ENCODE results near the gene PLIN5. TPM values are rescaled to one million over a fixed set of nuclear protein-coding genes. Genes with fewer than 3 reads are reported as not detected.
A peak's percentile ranks its signal among the peaks of the same experiment; 100 is the strongest.

The PLIN5 gene
- total RNA-seq, 1 experiment from 2014 or later, result not detected

DNA sequence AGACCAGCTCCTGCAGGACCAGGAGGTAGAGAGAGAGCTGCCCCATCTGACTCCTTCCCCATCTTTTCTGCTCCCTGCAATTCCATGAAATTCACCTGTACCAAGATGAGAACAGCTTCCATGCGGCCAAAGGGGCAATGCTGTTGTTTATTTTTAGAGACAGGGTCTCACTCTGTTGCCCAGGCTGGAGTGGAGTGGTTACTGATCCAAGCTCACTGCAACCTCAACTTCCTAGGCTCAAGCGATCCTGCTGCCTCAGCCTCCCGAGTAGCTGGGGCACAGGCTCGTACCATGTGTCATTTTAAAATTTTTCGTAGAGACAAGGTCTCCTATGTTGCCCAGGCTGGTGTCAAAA, 13.2 kb downstream of the PLIN5 start:
- DNase-seq (ENCODE audit: low read depth), result no peak

DNA sequence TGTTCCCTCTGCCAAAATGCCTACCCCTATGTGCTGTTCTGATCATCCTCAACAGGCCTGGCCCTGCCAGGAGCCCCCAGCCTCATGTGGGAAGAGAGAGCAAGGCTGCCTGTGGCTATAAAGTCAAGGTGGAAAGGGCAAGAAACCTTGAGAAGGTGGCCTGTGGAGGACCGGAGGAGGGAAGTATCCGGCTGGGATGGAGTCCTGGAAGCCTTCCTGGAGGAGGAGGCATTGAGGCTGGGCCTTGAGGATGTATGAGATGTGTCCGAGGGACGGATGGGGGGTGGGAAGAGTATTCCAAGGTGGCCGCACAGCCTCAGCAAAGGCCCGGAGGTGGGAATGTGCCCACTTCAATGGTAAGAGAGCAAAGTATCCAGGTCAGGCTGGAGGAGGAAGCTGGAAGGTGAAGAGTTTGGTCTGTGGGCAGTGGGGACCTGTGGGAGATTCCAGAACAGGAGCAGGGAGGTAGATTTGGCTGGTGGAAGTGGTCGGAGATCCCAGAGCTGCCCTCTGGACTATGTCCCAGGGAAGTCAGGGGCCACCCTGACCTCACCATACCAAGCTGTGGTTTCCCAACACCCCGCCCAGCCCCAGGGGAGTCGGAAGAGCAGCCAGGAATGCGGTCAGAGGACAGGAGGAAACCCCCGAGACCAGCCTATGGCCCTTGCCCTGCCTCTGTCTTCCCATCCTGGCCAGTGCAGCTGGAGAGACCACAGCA, 13.7 kb downstream of the PLIN5 start:
- peak; percentile 78 for DNase-seq (ENCODE audit: low read depth)

DNA sequence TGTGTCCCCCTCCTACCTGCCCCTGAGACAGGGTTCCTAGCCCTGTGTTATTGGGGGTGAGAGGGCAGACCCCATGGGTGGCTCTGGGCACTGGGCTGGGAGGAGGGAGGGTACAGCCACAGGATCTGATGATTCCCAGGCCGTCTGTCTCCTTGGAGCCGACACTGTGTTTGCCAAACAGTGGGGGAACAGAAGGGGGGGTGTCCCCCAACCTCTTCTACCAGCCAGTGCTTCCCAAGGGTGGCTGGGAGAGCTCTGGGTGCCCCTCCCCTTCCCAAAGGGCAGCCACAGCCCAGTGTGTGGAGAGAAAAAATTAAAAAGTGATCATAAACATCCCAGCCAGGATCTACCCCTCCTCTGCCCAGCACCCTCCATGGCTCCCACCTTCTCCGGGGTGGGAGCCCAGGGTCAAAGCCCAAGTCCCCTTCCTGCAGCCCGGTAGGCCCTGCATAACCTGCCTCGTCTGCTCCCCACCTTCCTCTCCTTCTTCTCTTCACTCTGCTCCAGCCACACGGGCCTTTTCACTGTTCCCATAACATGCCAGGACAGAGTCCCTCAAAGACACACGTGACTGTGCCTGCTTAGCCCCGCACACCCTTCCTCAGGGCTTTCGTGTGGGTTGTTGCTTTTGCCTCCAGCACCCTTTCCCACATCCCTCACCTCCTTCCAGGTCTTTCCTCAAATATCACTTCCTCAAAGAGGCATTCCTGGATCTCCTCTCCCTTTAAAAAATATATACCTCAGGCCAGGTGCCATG, 15.3 kb downstream of the PLIN5 start:
- DNase-seq (ENCODE audit: low read depth), result peak; percentile 29

DNA sequence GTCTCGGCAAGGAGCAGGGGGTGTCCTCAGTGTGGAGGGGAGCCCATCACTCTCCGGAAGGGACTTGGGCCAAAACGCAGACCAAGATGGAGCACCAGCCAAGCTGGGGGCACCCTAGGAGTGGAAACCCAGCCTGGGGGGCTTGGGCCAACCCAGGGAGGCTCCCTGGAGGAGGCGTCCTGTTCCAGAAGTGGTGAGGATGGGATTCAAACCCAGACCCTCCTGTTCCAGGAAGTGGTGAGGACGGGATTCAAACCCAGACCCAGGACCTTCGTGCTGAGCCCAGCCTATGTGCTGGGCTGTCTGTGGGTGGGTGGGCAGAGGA, 15.9 kb downstream of the PLIN5 start:
- DNase-seq (ENCODE audit: low read depth), result no peak

DNA sequence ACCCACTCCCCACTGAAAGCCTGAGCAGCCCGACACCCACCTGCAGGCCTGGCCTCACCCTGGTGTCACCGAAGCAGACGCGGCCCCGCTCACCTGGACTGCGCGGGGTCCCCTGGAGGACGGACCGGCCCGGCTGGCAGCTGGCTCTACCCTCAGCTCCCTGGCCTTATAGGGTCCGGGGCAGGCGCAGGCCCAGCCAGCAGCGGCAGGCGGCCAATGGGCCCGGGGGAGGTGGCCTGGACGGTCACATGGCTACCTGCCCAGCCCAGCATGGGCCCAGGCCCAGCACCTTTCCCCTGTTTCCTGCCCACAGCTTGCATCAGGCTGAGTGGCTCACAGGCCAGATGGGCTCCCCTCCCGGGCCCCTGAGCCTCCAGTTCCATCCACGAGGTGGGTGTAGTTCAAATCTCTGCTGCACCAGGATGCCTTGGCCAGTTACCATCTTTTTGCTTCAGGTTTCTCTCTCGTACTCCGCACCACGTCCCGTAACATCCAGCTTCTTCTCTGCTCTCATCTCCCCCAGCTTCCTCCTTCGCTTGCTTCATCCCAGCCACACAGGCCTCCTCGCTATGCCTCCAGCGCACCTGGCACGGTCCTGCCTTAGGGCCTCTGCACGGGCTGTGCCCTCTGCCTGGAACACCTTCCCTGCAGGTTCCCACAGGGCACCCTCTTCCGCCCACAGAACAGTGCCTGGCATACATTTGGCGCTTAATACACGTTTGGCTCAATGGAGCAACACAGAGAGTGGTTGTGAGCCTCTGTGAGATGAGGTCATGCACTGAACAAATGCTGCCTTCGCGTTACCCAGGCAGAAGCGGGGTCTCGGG, 16.5 kb downstream of the PLIN5 start, which contains the start of gene PLIN4:
TSS of gene PLIN4 (minus strand) at position 142 of the 827 bp plus-strand sequence. CDS start 214 bp downstream, outside the sequence.
- DNase-seq (ENCODE audit: low read depth), result no peak

DNA sequence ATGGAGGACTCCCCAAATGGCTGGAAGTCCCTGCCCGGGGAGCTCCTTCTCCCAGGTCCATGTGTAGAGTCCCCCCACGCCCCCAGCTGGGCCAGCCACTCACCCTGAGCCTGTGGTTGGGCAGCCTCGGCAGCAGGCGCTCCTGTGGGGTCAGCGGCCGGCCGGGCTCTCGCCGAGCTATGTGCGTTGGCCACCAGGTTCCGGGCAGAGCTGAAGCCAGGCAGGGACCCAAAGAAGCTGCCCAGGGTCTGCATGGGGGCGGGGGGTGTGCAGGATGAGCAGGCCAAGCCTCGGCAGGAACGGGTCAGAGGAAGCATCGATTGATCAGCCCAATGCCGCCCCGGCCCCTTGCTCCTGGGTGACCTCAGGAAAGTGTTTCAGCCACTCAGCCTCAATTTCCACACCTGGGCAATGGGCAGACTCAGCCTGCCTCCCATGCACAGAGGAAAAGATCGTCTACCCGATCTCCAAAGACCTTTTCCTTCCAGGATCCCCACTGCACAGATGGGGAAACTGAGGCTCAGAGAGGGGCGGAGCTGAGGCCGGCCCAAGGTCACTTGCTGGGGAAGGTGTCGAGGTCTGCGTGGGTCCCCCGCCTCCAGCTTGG, 17.5 kb downstream of the PLIN5 start:
- no peak for DNase-seq (ENCODE audit: low read depth)

DNA sequence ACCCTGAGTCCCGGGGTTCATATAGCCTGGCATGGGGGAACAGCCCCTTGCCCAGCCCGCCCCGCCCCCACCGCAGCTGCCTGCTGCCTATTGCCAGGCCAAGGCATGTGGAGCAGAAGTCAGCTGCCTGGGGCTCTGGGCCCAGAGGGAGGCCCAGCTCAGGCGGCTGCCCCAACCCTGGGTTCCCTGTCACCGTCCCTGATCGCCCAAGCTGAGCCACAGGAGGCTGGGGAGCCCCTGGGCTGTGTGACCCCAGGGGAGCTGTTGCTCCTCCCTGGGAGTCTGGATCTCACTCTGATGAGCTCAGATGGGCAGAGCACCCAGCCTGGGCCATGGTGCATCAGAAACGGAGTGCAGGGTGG, 18.1 kb downstream of the PLIN5 start:
- DNase-seq (ENCODE audit: low read depth), result no peak

DNA sequence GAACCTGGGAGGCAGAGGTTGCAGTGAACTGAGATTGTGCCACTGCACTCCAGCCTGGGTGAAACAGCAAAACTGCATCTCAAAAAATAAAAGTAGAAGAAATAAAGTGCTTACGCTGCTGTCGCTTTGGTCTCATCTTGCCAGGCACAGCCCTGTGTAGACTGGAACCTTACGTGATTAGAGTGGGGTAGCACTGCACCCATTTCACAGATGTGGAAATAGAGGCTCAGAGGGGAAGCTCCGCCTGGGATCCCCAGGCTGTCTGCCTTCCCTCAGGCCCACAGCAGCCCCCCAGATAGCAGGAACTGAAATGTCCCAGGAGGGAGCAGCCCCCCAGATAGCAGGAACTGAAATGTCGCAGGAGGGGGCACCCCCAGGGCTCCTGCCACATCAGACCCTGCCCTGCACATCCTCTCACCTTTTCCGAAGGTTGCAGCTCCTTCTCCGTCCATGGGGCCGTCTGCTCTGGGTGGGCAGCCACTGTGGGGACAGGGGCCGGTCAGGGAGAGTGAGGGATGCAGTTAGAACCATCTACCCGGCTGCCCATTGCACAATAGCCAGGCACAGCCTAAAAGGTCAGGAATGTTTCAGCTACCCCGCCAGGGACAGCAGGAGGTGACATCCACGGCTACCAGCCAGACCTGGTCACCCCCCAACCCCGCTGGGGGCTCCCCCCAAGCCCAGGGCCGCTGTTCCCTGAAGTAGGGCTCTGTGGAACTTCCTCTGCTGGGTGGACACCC, 18.7 kb downstream of the PLIN5 start:
- DNase-seq (ENCODE audit: low read depth), result no peak

DNA sequence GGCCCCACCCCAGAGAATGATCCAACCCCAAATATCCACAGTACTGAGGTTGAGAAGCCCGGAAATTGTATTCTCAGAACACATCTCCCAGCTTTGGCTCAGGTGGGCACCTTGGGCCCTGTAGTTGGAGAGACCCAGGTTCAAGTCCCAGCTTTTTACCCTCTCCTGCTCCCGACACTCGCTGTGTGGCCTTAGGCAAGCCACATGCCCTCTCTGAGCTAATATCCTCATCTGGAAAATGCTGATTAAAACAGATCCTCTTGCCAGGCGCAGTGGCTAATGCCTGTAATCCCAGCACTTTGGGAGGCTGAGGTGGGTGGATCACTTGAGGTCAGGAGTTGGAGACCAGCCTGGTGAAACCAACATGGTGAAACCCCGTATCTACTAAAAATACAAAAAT, 19.3 kb downstream of the PLIN5 start:
- DNase-seq (ENCODE audit: low read depth), result no peak

DNA sequence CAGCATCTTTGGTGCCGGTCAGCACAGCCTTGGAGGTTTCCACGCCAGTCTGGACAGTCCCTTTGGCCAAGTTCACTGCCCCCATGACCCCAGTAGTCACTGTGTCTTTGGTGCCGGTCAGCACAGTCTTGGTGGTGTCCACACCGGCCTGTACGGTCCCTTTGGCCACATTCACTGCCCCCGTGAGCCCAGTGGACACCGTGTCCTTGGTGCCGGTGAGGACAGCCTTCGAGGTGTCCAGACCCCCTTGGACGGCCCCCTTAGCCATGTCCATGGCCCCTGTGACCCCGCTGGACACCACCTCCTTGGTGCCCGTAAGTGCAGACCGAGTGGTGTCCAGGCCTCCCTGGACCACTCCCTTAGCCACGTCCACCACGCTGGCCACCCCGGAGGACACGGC, 21.8 kb downstream of the PLIN5 start:
- no peak for DNase-seq (ENCODE audit: low read depth)

DNA sequence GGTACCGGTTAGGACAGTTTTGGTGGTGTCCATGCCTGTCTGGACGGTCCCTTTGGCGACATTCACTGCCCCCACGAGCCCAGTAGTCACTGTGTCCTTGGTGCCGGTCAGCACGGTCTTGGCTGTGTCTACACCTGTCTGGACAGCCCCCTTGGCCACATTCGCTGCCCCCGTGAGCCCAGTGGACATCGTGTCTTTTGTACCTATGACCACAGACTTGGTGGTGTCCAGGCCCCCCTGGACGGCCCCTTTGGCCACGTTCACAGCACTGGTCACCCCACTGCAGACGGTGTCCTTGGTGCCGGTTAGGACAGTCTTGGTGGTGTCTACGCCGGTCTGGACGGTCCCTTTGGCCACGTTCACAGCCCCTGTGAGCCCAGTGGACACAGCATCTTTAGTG, 23.0 kb downstream of the PLIN5 start:
- no peak for DNase-seq (ENCODE audit: low read depth)

DNA sequence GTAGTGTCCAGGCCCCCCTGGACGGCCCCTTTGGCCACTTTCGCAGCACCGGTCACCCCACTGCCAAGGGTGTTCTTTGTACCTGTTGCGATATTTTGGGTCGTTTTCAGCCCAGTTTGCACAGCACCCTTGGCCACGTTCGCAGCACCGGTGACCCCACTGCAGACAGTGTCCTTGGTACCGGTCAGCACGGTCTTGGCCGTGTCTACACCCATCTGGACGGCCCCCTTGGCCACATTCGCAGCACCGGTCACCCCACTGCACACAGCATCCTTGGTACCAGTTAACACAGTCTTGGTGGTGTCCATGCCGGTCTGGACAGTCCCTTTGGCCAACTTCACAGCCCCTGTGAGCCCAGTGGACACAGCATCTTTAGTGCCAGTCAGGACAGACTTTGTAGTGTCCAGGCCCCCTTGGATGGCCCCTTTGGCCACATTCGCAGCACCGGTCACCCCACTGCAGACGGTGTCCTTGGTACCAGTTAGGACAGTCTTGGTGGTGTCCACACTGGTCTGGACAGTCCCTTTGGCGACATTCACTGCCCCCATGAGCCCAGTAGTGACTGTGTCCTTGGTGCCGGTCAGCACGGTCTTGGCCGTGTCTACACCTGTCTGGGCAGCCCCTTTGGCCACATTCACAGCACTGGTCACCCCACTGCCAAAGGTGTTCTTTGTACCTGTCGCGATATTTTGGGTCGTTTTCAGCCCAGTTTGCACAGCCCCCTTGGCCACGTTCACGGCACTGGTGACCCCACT, 23.5 kb downstream of the PLIN5 start:
- no peak for DNase-seq (ENCODE audit: low read depth)

DNA sequence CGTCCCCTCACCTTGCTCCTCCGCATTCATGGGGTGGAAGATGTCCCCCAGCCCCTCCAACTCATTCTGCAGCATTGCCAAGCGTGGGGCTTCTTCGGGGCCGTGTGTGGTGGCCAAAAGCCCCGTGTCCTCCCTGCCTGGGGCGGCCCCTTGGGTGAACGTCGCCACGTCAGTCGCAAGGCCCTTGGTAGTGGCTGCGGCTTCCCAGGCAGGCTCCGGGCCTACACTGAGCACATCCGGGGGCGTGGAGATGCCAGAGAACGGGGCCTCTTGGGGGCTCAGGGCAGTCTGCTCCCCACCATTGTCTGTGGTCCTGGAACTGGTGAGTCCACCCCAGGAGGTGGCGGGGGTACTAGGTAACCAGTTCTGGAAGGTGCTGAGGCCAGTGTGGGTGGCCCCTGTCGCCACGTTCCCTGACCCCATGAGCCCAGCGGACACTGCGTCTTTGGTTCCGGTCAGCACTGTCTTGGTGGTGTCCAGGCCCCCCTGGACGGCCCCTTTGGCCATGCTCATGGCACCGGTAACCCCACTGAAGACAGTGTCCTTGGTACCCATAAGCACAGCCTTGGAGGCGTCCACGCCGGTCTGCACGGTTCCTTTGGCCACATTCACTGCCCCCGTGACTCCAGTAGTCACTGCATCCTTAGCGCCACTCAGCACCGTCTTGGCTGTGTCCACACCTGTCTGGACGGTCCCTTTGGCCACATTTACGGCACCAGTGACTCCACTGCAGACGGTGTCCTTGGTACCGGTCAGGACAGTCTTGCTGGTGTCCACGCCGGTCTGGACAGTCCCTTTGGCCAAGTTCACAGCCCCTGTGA, 24.4 kb downstream of the PLIN5 start:
- DNase-seq (ENCODE audit: low read depth), result no peak

DNA sequence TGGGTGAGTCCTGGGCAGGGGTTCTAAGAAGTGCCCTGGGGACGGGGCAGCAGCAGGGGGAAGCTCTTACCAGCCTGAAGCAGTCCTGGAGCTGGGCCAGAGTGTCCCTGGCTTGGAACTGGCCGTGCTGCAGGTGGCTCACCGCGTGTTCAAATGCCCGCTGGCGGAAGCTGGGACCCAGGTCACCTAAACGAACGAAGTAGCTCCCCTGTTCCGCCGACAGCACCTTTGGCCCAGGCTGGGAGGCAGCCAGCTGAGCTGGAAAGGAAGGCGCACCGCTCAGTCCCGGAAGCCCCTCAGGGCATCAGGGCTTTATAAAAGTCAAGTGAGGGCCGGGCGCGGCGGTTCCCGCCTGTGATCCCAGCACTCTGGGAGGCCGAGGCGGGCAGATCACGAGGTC, 26.3 kb downstream of the PLIN5 start:
- peak; percentile 47 for DNase-seq (ENCODE audit: low read depth)

DNA sequence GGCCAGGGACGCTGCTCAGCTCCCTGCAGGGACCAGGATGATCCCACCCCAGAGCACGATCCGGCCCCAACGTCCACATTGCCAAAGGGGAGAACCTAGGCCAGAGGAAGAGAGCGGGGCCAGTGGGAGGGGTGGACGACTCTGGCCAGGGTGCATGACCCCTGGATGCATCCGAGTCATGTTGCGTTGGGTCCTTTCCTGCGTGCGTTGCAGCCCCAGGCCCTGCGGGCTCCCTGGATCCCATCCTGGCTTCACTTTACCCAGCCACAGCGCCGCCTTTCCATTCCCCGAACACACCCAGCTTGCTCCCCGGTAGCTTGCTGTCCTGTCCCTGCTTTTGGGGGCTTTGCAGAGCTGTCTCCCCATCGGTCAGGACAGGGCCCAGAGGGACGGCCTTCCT, 27.2 kb downstream of the PLIN5 start:
- DNase-seq (ENCODE audit: low read depth), result no peak

DNA sequence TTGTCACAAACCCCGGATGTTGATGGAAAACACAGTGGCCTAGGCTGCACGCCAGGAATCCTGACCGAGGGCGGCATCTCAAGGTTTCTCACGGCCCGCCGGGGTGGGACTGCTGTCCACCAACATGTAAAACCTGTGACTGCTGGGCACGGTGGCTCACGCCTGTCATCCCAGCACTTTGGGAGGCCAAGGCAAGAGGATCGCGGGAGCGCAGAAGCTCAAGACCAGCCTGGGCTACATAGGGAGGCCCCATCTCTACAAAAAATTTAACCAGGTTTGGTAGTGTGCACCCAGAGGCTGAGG, 27.9 kb downstream of the PLIN5 start:
- no peak for DNase-seq (ENCODE audit: low read depth)

DNA sequence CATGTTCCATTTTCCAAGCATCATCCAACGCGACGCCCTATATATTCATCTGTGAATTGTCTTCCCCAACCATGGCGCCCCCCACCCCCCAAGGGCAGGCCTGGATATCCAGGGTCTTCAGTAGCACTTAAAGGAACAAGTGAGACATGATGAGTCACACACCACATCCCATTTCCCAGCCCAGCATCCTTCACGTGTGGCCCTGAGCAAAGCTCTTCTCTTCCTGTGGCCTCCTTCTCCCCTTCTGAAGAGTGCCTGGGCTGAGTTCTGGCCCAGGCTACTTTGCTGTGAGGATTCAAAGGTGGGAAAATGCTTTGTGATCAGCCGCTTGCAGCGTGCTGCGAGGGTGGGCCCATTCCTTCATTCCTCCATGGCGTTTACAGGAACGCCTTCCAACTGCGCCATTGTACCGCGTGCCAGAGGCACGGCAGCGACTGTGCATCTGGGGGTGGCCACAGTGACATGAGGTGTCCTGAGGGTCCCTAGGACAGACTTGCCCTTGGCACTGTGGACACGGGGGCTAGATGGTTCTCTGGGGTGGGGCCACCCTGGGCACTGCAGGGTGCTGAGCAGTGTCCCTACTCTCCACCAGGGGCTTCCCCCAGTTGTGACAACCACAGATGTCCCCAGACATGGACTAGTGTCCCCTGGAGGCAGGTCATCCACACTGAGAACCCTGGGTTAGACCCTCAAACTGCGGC, 28.4 kb downstream of the PLIN5 start:
- peak; percentile 82 for DNase-seq (ENCODE audit: low read depth)

DNA sequence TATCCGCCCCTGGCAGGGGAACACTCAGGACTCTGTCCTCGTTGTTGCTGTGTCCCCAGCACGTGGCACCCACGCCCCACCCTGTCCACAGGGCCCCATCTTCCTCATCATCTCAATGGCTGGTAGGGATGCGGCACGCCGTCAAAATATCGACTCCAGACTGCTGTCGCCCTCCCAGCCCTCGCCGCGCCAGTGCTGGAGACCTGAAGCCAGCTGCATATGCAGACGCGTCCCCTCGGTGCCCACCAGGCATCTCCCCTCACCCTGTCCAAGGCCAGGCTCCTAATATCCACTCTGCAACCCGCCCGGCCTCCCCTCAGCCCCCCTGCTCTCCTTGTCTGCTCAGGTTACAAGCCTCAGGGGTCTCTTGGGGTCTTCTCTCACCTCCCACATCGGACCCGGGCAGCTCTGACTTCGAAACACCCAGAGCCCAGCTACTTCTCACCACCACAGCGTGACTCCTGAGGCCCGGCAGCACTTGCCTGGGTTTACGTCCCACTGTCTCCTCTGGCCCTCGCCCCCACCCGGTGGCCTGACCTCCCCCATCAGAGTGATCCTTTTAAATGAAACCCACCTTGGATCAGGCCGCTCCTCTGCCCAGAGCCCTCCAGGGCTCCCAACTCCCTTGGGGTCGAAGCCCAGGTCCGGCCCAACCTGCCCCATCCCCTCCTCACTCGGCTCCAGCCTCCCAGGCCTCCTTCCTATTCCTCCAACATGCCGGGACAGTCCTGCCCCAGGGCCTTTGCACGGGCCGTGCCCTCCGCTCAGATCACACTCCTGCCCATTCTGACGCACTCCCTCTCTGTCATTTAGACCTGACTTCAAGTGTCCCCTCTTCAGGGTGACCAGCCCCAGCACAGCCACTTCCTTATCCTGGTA, 29.2 kb downstream of the PLIN5 start:
- no peak for DNase-seq (ENCODE audit: low read depth)

Data from RPMI7951 (cell line).